Keratinocyte (primary cell): Measurements from ENCODE around the gene EEF1AKMT2.

ENCODE experiments used
- CTCF ChIP-seq, 3 experiments: IDR thresholded peaks in 1 of 3; conservative IDR thresholded peaks in 1 of 3; optimal IDR thresholded peaks in 1 of 3; 2 replicates in 2 of 3; 3 replicates in 1 of 3; pipeline versions ENCODE3 to v1.5.1; 2011; ENCODE audit warnings: low read length in 3 of 3, mild to moderate bottlenecking in 3 of 3, moderate library complexity in 2 of 3, control low read depth in 1 of 3, inconsistent platforms in 1 of 3; ENCODE audit not compliant: insufficient read depth in 2 of 3; ENCODE audit errors: extremely low read depth in 1 of 3
- EZH2 ChIP-seq: IDR thresholded peaks from one replicate; pipeline ENCODE4 v1.6.1; 2012; ENCODE audit warnings: inconsistent platforms, mild to moderate bottlenecking, low read length, moderate library complexity

- TF ChIP-seq CTCF (optimal IDR thresholded peaks at IDR 0.05 in 1 of 3, IDR thresholded peaks at IDR 0.05 in 1 of 3, conservative IDR thresholded peaks at IDR 0.05 in 1 of 3; ENCODE audit: extremely low read depth in 1 of 3, insufficient read depth in 2 of 3, low read length in 3 of 3): no peak
- no peak for TF ChIP-seq EZH2
Measured at GRCh38 chr10:124762281-124762680, 29.4 kb downstream of the EEF1AKMT2 start.
